ENCODE data around the gene PSME4. TPM values are rescaled to one million over a fixed set of nuclear protein-coding genes. Genes with fewer than 3 reads are reported as not detected.

Gene PSME4, protein sequence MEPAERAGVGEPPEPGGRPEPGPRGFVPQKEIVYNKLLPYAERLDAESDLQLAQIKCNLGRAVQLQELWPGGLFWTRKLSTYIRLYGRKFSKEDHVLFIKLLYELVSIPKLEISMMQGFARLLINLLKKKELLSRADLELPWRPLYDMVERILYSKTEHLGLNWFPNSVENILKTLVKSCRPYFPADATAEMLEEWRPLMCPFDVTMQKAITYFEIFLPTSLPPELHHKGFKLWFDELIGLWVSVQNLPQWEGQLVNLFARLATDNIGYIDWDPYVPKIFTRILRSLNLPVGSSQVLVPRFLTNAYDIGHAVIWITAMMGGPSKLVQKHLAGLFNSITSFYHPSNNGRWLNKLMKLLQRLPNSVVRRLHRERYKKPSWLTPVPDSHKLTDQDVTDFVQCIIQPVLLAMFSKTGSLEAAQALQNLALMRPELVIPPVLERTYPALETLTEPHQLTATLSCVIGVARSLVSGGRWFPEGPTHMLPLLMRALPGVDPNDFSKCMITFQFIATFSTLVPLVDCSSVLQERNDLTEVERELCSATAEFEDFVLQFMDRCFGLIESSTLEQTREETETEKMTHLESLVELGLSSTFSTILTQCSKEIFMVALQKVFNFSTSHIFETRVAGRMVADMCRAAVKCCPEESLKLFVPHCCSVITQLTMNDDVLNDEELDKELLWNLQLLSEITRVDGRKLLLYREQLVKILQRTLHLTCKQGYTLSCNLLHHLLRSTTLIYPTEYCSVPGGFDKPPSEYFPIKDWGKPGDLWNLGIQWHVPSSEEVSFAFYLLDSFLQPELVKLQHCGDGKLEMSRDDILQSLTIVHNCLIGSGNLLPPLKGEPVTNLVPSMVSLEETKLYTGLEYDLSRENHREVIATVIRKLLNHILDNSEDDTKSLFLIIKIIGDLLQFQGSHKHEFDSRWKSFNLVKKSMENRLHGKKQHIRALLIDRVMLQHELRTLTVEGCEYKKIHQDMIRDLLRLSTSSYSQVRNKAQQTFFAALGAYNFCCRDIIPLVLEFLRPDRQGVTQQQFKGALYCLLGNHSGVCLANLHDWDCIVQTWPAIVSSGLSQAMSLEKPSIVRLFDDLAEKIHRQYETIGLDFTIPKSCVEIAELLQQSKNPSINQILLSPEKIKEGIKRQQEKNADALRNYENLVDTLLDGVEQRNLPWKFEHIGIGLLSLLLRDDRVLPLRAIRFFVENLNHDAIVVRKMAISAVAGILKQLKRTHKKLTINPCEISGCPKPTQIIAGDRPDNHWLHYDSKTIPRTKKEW (N-terminal part only)
- 49.3 and 49.5 TPM in 2 replicates for polyA plus RNA-seq (2013)

GRCh38 chr2:53970724-53971602 lies at the start of gene PSME4:
Gene PSME4, minus strand, starts transcription at chr2:53970993. Its CDS starts 209 bp downstream, at chr2:53970784.
- H3K23ac ChIP-seq (ENCODE audit: low read length) = no peak within 1 kb of the TSS
- peaks cover 25% of the 10 kb centered on the region for H3K79me2 ChIP-seq (ENCODE audit: control insufficient read depth, insufficient read depth, low read length, poor library complexity)
- H3K4me3 ChIP-seq (ENCODE audit: low read depth, low read length) = peak within 1 kb of the TSS; percentile 95
- peak within 1 kb of the TSS; percentile 97 for H3K14ac ChIP-seq (ENCODE audit: low read length)
- peak within 1 kb of the TSS; percentile 83 for H4K91ac ChIP-seq (ENCODE audit: low read depth, low read length)
- peak within 1 kb of the TSS; percentile 90 for H3K18ac ChIP-seq (ENCODE audit: low read length)
- no peaks in the 10 kb centered on the region for H3K36me3 ChIP-seq (ENCODE audit: control insufficient read depth in 1 of 2, insufficient read depth in 2 of 2, low read length in 2 of 2)
- H3K27me3 ChIP-seq (ENCODE audit: insufficient read depth, low read length) = no peaks in the 10 kb centered on the region
- peak; percentile 82 to 87 for DNase-seq
- peak within 1 kb of the TSS; percentile 95 for H3K4ac ChIP-seq (ENCODE audit: low read depth, low read length)
- peak within 1 kb of the TSS; percentile 64 for H2AK5ac ChIP-seq (ENCODE audit: low read length)
- peak within 1 kb of the TSS; percentile 84 for H2BK120ac ChIP-seq (ENCODE audit: insufficient read depth, low read length, poor library complexity)
- no peaks in the 10 kb centered on the region for H3K4me1 ChIP-seq (ENCODE audit: control insufficient read depth in 1 of 2, insufficient read depth in 2 of 2, low read length in 2 of 2)
- peak within 1 kb of the TSS; percentile 84 for H2AFZ ChIP-seq (ENCODE audit: insufficient read depth, low read length, poor library complexity)
- H3K9me3 ChIP-seq (ENCODE audit: insufficient read depth, low read depth, low read length) = peaks cover 2% of the 10 kb centered on the region
- peak within 1 kb of the TSS; percentile 95 for H4K8ac ChIP-seq (ENCODE audit: low read depth, low read length)
- peaks cover 14% of the 10 kb centered on the region for H3K79me1 ChIP-seq (ENCODE audit: low read length)
- H2BK5ac ChIP-seq (ENCODE audit: low read depth, low read length, poor library complexity) = peak within 1 kb of the TSS; percentile 89
- peak within 1 kb of the TSS; percentile 87 for H4K12ac ChIP-seq (ENCODE audit: low read depth, low read length)
- H3K27ac ChIP-seq (ENCODE audit: low read depth, low read length) = peak within 1 kb of the TSS; percentile 93
- no CpG with 5 or more reads among the region's 81 CpGs for WGBS (ENCODE audit: extremely low coverage, insufficient coverage, insufficient read length)
- peak within 1 kb of the TSS; percentile 85 for H3K4me2 ChIP-seq (ENCODE audit: low read length)
- peak within 1 kb of the TSS; percentile 76 for H2BK12ac ChIP-seq (ENCODE audit: low read length)
- H3K9ac ChIP-seq (ENCODE audit: low read length) = peak within 1 kb of the TSS; percentile 98

DNA sequence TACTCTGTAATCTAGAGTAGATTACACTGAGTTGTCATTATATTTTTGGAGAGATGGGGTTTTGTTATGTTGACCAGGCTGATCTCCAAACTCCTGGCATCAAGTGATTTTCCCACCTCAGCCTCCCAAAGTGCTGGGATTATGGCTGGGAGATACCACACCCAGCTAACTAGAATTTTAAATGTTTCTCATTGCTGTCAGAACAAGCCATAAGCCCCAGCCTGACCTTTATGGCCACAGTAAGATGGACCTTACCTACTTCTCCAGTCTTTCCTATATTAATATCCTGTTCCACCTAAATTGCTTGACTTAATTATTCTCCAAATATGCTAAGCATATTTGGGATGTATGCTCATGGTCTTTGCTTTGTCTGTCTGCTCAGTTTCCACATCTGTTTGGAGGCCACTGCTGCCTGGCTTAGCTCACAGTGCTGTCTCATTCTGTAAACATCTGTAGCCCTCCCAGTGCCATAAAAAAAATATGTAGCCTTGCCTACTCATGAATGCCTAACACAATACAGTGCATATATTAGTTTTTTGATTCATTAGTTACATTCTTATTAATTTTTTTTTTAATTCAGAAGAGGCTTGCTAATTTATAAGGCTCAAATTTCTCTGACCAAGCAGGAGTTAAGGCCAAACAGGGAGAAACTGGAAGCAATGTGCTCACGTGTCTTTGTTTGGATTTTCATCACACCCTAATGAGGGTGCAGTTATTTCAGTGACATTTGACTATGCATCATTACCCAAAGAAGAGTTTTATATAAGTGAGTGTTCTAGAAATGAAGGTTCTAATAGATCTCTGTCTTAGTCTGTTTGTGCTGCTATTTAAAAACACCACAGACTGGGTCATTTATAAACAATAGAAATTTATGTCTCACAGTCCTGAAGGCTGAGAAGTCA lies 45.3 kb upstream of the PSME4 start:
- Histone ChIP-seq H4K91ac (ENCODE audit: low read depth, low read length) (no peak overlapping the region), H2AK5ac (ENCODE audit: low read length) (no peak overlapping the region), H3K4me2 (ENCODE audit: low read length) (no peak overlapping the region), H3K79me1 (ENCODE audit: low read length) (no peaks in the 10 kb centered on the region), H3K18ac (ENCODE audit: low read length) (no peak overlapping the region), H3K9ac (ENCODE audit: low read length) (no peak overlapping the region), H2BK12ac (ENCODE audit: low read length) (no peak overlapping the region), H3K23ac (ENCODE audit: low read length) (no peak overlapping the region), H3K9me3 (ENCODE audit: insufficient read depth, low read depth, low read length) (peaks cover 3% of the 10 kb centered on the region), H3K4me1 (ENCODE audit: control insufficient read depth in 1 of 2, insufficient read depth in 2 of 2, low read length in 2 of 2) (peaks cover 0 to 5% of the 10 kb centered on the region in 2 experiments), H3K4me3 (ENCODE audit: low read depth, low read length) (no peak overlapping the region), H3K27ac (ENCODE audit: low read depth, low read length) (no peak overlapping the region), H4K12ac (ENCODE audit: low read depth, low read length) (no peak overlapping the region), H3K14ac (ENCODE audit: low read length) (no peak overlapping the region), H3K79me2 (ENCODE audit: control insufficient read depth, insufficient read depth, low read length, poor library complexity) (no peaks in the 10 kb centered on the region), H3K4ac (ENCODE audit: low read depth, low read length) (no peak overlapping the region), H2BK120ac (ENCODE audit: insufficient read depth, low read length, poor library complexity) (no peak overlapping the region), H3K36me3 (ENCODE audit: control insufficient read depth in 1 of 2, insufficient read depth in 2 of 2, low read length in 2 of 2) (no peaks in the 10 kb centered on the region), H4K8ac (ENCODE audit: low read depth, low read length) (no peak overlapping the region), H2BK5ac (ENCODE audit: low read depth, low read length, poor library complexity) (no peak overlapping the region), H3K27me3 (ENCODE audit: insufficient read depth, low read length) (no peaks in the 10 kb centered on the region), H2AFZ (ENCODE audit: insufficient read depth, low read length, poor library complexity) (no peak overlapping the region)
- DNase-seq = no peak
- WGBS (ENCODE audit: extremely low coverage, insufficient coverage, insufficient read length) = no CpG with 5 or more reads among the region's 1 CpG

- Histone ChIP-seq H2AFZ (ENCODE audit: insufficient read depth, low read length, poor library complexity) (no peak overlapping the region), H3K14ac (ENCODE audit: low read length) (no peak overlapping the region), H4K12ac (ENCODE audit: low read depth, low read length) (no peak overlapping the region), H4K91ac (ENCODE audit: low read depth, low read length) (no peak overlapping the region), H3K18ac (ENCODE audit: low read length) (no peak overlapping the region), H3K4me2 (ENCODE audit: low read length) (no peak overlapping the region), H3K9me3 (ENCODE audit: insufficient read depth, low read depth, low read length) (no peaks in the 10 kb centered on the region), H3K27ac (ENCODE audit: low read depth, low read length) (no peak overlapping the region), H3K4ac (ENCODE audit: low read depth, low read length) (no peak overlapping the region), H2BK12ac (ENCODE audit: low read length) (no peak overlapping the region), H3K36me3 (ENCODE audit: control insufficient read depth in 1 of 2, insufficient read depth in 2 of 2, low read length in 2 of 2) (no peaks in the 10 kb centered on the region), H2AK5ac (ENCODE audit: low read length) (no peak overlapping the region), H3K9ac (ENCODE audit: low read length) (no peak overlapping the region), H4K8ac (ENCODE audit: low read depth, low read length) (no peak overlapping the region), H3K79me1 (ENCODE audit: low read length) (no peaks in the 10 kb centered on the region), H3K4me3 (ENCODE audit: low read depth, low read length) (no peak overlapping the region), H2BK5ac (ENCODE audit: low read depth, low read length, poor library complexity) (no peak overlapping the region), H3K23ac (ENCODE audit: low read length) (no peak overlapping the region), H3K27me3 (ENCODE audit: insufficient read depth, low read length) (no peaks in the 10 kb centered on the region), H2BK120ac (ENCODE audit: insufficient read depth, low read length, poor library complexity) (no peak overlapping the region), H3K79me2 (ENCODE audit: control insufficient read depth, insufficient read depth, low read length, poor library complexity) (no peaks in the 10 kb centered on the region), H3K4me1 (ENCODE audit: control insufficient read depth in 1 of 2, insufficient read depth in 2 of 2, low read length in 2 of 2) (peaks cover 0 to 5% of the 10 kb centered on the region in 2 experiments)
- no peak for DNase-seq
- no CpG with 5 or more reads among the region's 6 CpGs for WGBS (ENCODE audit: extremely low coverage, insufficient coverage, insufficient read length)
These were observed 43.2 kb upstream of the PSME4 start for GRCh38 chr2:54013996-54014395.
